CD14-positive monocyte (primary cell): ENCODE measurements around the gene CUX1. TPM values are rescaled to one million over a fixed set of nuclear protein-coding genes. Genes with fewer than 3 reads are reported as not detected.

Source experiments
- DNase-seq, 3 donors: peaks; one replicate each; pipeline ENCODE4 v3.0.0-alpha.2; 2011 to 2022
- H2AFZ ChIP-seq: 2 replicates; pipeline ENCODE4 v1.6.0; 2012; ENCODE audit warnings: mild to moderate bottlenecking, low read depth, low read length, inconsistent platforms; ENCODE audit not compliant: insufficient read depth, poor library complexity, severe bottlenecking
- H3K27ac ChIP-seq, 2 donors: 1 replicate in 1 of 2; 2 replicates in 1 of 2; pipeline ENCODE4 v1.5.1; 2012 to 2013; ENCODE audit warnings: low read length in 2 of 2, control low read depth in 1 of 2, inconsistent platforms in 1 of 2, low read depth in 1 of 2, mild to moderate bottlenecking in 1 of 2
- H3K27me3 ChIP-seq, 2 donors: one replicate each; pipeline versions ENCODE4 v1.6.0 to v1.6.1; 2011 to 2013; ENCODE audit warnings: low read length in 2 of 2; ENCODE audit not compliant: control insufficient read depth in 2 of 2, insufficient read depth in 2 of 2
- H3K36me3 ChIP-seq, 2 donors: replicated peaks in 1 of 2; 1 replicate in 1 of 2; 2 replicates in 1 of 2; pipeline versions ENCODE4 v1.5.1 to v1.6.1; 2012 to 2013; ENCODE audit warnings: low read length in 2 of 2, control low read depth in 1 of 2, inconsistent platforms in 1 of 2, mild to moderate bottlenecking in 1 of 2; ENCODE audit not compliant: insufficient read depth in 2 of 2, control insufficient read depth in 1 of 2
- H3K4me1 ChIP-seq, 2 donors: 1 replicate in 1 of 2; 2 replicates in 1 of 2; pipeline versions ENCODE4 v1.5.1 to v1.6.1; 2012 to 2013; ENCODE audit warnings: low read length in 2 of 2, control low read depth in 1 of 2, inconsistent platforms in 1 of 2, mild to moderate bottlenecking in 1 of 2, moderate library complexity in 1 of 2; ENCODE audit not compliant: insufficient read depth in 2 of 2, control insufficient read depth in 1 of 2
- H3K4me2 ChIP-seq: replicated peaks from 2 replicates; pipeline ENCODE3; 2012; ENCODE audit warnings: low read length, moderate library complexity, mild to moderate bottlenecking; ENCODE audit not compliant: poor library complexity, severe bottlenecking; ENCODE audit errors: extremely low read depth
- H3K4me3 ChIP-seq, 3 experiments: fragments of 200-600 bp in 1 of 3; sonication (generic) in 1 of 3; replicated peaks in 1 of 3; 1 replicate in 2 of 3; 2 replicates in 1 of 3; pipeline ENCODE4 v1.5.1; 2011 to 2013; ENCODE audit warnings: low read length in 3 of 3, mild to moderate bottlenecking in 3 of 3, control low read depth in 2 of 3, low read depth in 2 of 3, inconsistent platforms in 1 of 3, moderate library complexity in 1 of 3
- H3K79me2 ChIP-seq: 2 replicates; pipeline ENCODE4 v1.6.0; 2012; ENCODE audit warnings: mild to moderate bottlenecking, control low read depth, inconsistent platforms, low read length, moderate library complexity; ENCODE audit not compliant: insufficient read depth
- H3K9ac ChIP-seq: 2 replicates; pipeline ENCODE4 v1.6.0; 2017; ENCODE audit warnings: low read length, mild to moderate bottlenecking; ENCODE audit not compliant: insufficient read depth, poor library complexity, severe bottlenecking
- H3K9me3 ChIP-seq, 2 donors: replicated peaks in 1 of 2; 1 replicate in 1 of 2; 2 replicates in 1 of 2; pipeline versions ENCODE4 v1.5.1 to v1.6.1; 2012 to 2013; ENCODE audit warnings: low read length in 2 of 2, control low read depth in 1 of 2; ENCODE audit not compliant: control insufficient read depth in 1 of 2, insufficient read depth in 1 of 2
- H4K20me1 ChIP-seq: 2 replicates; pipeline ENCODE4 v1.6.0; 2012; ENCODE audit warnings: mild to moderate bottlenecking, low read length, control low read depth, moderate library complexity; ENCODE audit not compliant: insufficient read depth
- H3K27ac Mint-ChIP-seq, 7 donors: one replicate each; pipeline ENCODE4 v1.8.0; 2020; ENCODE audit warnings: mild to moderate bottlenecking in 7 of 7, mixed read lengths in 7 of 7, moderate library complexity in 6 of 7, inconsistent platforms in 2 of 7
- H3K27me3 Mint-ChIP-seq, 3 donors: one replicate each; pipeline ENCODE4 v1.8.0; 2021 to 2022; ENCODE audit warnings: low read depth in 3 of 3, mild to moderate bottlenecking in 3 of 3, mixed read lengths in 3 of 3, moderate library complexity in 3 of 3, inconsistent platforms in 1 of 3
- H3K36me3 Mint-ChIP-seq, 2 donors: one replicate each; pipeline ENCODE4 v1.8.0; 2020; ENCODE audit warnings: mixed read lengths in 2 of 2, inconsistent platforms in 1 of 2, mild to moderate bottlenecking in 1 of 2
- H3K4me1 Mint-ChIP-seq: one replicate; pipeline ENCODE4 v1.8.0; 2020; ENCODE audit warnings: mild to moderate bottlenecking, mixed read lengths
- H3K4me3 Mint-ChIP-seq, 2 donors: one replicate each; pipeline ENCODE4 v1.8.0; 2020; ENCODE audit warnings: mild to moderate bottlenecking in 2 of 2, mixed read lengths in 2 of 2, moderate library complexity in 1 of 2
- H3K9me3 Mint-ChIP-seq, 7 donors: one replicate each; pipeline ENCODE4 v1.8.0; 2020 to 2022; ENCODE audit warnings: mixed read lengths in 7 of 7, mild to moderate bottlenecking in 6 of 7, moderate library complexity in 6 of 7, inconsistent platforms in 2 of 7
- CTCF ChIP-seq: fragments of 200-600 bp; IDR thresholded peaks from one replicate; pipeline ENCODE4 v1.8.0; 2022; ENCODE audit warnings: antibody characterized with exemption, mild to moderate bottlenecking
- WGBS: methylation state at CpG from one replicate; pipeline ENCODE4 v1.1.5; 2013; ENCODE audit warnings: missing lambda C conversion rate; ENCODE audit not compliant: insufficient coverage; 5-methylcytosine and 5-hydroxymethylcytosine counted together
- intact Hi-C, 2 donors: fragments of 100-400 bp; cut with micrococcal nuclease; formaldehyde crosslinking; loops; one replicate each; pipeline versions ENCODE4 v1.15.0 to v1.15.1; 2023
- polyA plus RNA-seq, 3 donors: library from polyadenylated mRNA; depleted of rRNA in 1 of 3; unstranded in 2 of 3; stranded (reverse) in 1 of 3; fragments of 300-500 nt in 2 of 3; fragments of >200 nt in 1 of 3; fragmentation: Illumina TruSeq in 2 of 3; gene quantifications; 1 replicate in 2 of 3; 2 replicates in 1 of 3; pipeline ENCODE4 v1.2.3, GENCODE V29; 2012 to 2021

The CUX1 gene
- polyA plus RNA-seq, 3 donors: 17.6 to 38.0 (median 28.0) TPM

- no peak overlapping the region for H3K4me3 ChIP-seq
- WGBS: 94% methylated on average over 2 of the region's 2 CpGs
- H3K9me3 ChIP-seq: no peaks in the 10 kb centered on the region
- TF ChIP-seq CTCF: no peak
- H3K79me2 ChIP-seq: peaks cover 27% of the 10 kb centered on the region
- no peaks in the 10 kb centered on the region for H3K27me3 ChIP-seq
- H3K9ac ChIP-seq: no peak overlapping the region
- H3K36me3 ChIP-seq: peaks cover 0 to 7% of the 10 kb centered on the region in 2 donors
- H3K27me3 Mint-ChIP-seq: no peaks in the 10 kb centered on the region
- intact Hi-C loops: no loop called here
- H4K20me1 ChIP-seq: peaks cover 100% of the 10 kb centered on the region
- peaks cover 35% of the 10 kb centered on the region for H3K4me1 Mint-ChIP-seq
- H3K4me1 ChIP-seq: peaks cover 27 to 29% of the 10 kb centered on the region in 2 donors
- H3K27ac Mint-ChIP-seq: no peak overlapping the region
- no peak overlapping the region for H3K27ac ChIP-seq
- H3K9me3 Mint-ChIP-seq: no peaks in the 10 kb centered on the region
- no peak overlapping the region for H2AFZ ChIP-seq
- no peak overlapping the region for H3K4me2 ChIP-seq
- no peak for DNase-seq
- H3K4me3 Mint-ChIP-seq: peak overlapping the region in 1 of 2 donors; percentile 41
- peaks cover 16 to 21% of the 10 kb centered on the region in 2 donors for H3K36me3 Mint-ChIP-seq
Observed at GRCh38 chr7:102291916-102292267, 474.5 kb downstream of the CUX1 start.

DNA sequence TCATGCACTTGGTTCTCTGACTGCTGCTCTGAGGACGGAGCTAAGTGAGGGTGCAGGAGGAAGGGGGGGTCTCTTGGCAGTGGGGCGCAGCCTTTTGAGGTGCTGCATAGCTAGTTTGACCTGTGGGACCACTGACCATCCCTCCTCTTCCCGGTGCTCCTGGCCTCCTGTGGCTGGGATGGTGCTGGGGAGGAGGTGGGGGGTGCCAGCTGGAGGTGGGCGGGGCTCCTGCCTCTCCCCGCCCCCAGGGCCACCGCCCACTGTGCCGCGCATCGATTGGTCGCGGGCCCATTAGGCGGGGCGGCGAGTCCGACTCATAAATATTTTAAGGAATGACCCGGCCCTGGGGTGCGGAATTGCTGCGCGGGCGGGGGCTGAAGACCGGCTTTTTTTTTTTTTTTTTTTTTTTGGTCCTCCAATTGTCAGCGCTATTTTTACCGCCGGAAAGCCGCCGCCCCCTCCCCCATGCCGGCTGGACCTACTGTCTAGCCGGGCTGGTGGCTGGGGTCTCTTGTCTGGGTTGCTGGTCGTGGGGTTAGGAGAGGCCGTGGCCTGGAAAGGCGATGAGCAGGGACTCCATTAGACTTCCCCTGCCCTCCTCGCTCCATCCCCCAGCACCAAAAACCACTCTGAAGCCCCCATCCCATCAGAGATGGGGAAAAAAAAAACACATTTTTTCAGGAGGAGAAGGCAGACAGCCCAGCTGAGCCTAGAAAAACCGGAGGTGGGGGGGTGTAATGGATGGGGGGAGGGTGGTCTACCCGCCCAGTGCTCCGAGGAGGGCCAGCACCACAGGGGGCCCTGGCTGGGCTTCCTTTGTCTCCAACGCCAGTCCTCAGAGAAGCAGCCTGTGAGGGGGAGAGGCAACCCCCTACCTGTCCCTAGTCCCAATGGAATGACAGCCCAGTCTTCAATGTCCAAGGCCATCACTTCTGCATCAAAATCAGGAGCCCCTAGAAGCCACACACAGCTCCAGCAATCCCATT lies 475.7 kb downstream of the CUX1 start:
- Mint-ChIP-seq H3K4me3 (no peak overlapping the region), H3K4me1 (peaks cover 30% of the 10 kb centered on the region)

More for the DNA sequence above, 475.7 kb downstream of the CUX1 start:
- H3K27me3 ChIP-seq: no peaks in the 10 kb centered on the region
- peaks cover 100% of the 10 kb centered on the region for H4K20me1 ChIP-seq
- H3K9ac ChIP-seq: no peak overlapping the region
- H3K9me3 ChIP-seq: no peaks in the 10 kb centered on the region
- H3K79me2 ChIP-seq: peaks cover 16% of the 10 kb centered on the region
- Mint-ChIP-seq H3K27me3 (no peaks in the 10 kb centered on the region), H3K36me3 (peaks cover 20 to 23% of the 10 kb centered on the region in 2 donors), H3K27ac (no peak overlapping the region), H3K9me3 (peaks cover 0 to 1% (median 0%) of the 10 kb centered on the region in 7 donors)
- H3K4me1 ChIP-seq: peaks cover 17% of the 10 kb centered on the region in 2 donors
- intact Hi-C loops: no loop called here
- no peak overlapping the region for H3K27ac ChIP-seq
- no peak overlapping the region for H3K4me2 ChIP-seq
- no peak overlapping the region for H3K4me3 ChIP-seq
- DNase-seq: no peak
- TF ChIP-seq CTCF: no peak
- peaks cover 0 to 7% of the 10 kb centered on the region in 2 donors for H3K36me3 ChIP-seq
- WGBS: 52% methylated on average over 16 of the region's 36 CpGs
- no peak overlapping the region for H2AFZ ChIP-seq
